ENCODE results near the gene PAX8. TPM values are rescaled to one million over a fixed set of nuclear protein-coding genes. Genes with fewer than 3 reads are reported as not detected.

Gene PAX8
- total and polyA plus RNA-seq, 2 of the 13 experiments (the other 11 are each of a cell fraction or from before 2014, with no cell fraction given), result 1.5 to 8.8 TPM

DNA sequence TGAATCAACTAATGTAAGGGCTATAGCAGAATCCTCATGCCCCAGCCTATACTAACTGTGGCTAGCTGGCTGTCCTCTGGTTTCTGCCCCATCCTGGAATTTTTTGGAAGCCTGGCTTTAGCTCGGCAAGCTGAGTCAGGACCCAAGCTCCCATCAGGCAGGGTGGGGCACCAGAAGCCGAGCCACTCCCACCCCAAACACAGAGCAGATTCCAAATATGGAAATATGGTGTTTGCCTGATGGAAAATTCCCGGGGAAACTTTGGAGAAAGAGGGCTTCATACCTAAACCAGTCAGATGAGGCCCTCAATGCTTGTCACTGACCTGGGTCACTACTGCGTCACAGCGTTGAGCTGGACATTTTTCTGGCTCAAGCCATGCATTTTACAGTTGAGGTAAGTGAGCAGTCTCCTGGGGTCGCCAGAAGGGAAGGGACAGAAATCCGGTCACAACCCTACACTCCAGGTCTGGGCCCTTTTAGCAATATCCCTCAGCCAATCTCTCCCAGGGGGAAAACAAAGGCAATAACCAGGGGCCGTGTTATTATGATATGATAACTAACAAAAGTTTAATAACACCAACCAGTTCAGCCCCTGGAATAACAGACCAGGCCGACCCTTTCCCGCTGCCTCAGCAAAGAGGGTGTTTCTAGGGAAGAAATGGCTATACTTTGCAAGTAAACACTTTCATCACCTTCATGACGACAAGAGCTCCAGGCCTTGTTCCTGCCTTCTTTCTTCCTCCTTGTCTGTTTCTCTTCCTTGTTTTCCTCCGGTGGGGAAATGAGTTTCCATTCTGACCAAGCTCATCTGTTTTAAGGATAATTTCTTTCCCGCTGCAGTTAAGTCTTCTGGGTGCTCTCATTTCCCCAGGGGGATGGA lies 67.3 kb downstream of the PAX8 start (continued):
- TF ChIP-seq, protein P1, sequence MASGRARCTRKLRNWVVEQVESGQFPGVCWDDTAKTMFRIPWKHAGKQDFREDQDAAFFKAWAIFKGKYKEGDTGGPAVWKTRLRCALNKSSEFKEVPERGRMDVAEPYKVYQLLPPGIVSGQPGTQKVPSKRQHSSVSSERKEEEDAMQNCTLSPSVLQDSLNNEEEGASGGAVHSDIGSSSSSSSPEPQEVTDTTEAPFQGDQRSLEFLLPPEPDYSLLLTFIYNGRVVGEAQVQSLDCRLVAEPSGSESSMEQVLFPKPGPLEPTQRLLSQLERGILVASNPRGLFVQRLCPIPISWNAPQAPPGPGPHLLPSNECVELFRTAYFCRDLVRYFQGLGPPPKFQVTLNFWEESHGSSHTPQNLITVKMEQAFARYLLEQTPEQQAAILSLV (CRISPR knock-in tag; IDR thresholded peaks at IDR 0.05; ENCODE audit: borderline replicate concordance), result no peak
- TF ChIP-seq MTF2 (CRISPR knock-in tag; IDR thresholded peaks at IDR 0.05; ENCODE audit: borderline replicate concordance) (no peak), ELF1 (CRISPR knock-in tag; IDR thresholded peaks at IDR 0.05) (no peak), ZNF552 (CRISPR knock-in tag; IDR thresholded peaks at IDR 0.05; ENCODE audit: borderline replicate concordance) (no peak), ZKSCAN5 (CRISPR knock-in tag; IDR thresholded peaks at IDR 0.05) (no peak), FOXP4 (CRISPR knock-in tag; IDR thresholded peaks at IDR 0.05) (no peak)
- TF ChIP-seq, protein P2, sequence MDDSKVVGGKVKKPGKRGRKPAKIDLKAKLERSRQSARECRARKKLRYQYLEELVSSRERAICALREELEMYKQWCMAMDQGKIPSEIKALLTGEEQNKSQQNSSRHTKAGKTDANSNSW (CRISPR knock-in tag; IDR thresholded peaks at IDR 0.05; ENCODE audit: borderline replicate concordance), result no peak

DNA sequence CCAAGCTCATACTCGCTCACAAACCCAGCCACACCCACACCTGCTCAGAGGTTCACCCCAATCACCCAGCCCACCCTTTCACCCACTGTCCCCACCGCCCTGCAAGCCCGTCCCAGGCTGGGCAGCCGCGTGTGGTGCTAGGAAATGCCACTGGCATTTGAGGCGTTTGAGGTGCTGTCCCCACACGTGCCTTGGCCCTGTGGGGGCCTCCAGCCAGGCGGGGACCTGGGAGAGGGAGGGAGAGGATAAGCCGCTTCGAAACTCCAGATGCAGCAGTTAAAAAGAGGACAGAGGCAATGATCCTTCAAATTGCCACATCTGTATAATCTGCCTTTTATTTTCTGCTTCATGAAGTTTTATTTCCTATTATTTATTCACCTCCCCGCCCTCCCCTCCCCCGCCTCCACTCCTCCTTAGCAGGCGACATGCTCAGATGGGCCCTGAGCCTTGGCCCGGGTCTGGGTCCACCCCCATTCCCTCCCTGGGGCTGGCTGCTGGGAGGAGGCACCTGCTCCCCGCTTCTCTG lies 69.0 kb downstream of the PAX8 start:
- FAIRE-seq (no peak), ATAC-seq (no peak), DNase-seq (ENCODE audit: low spot score) (no peak)
- Histone ChIP-seq H3K9ac (ENCODE audit: insufficient read depth, low read depth, low read length) (no peak overlapping the region), H3K9me3 (ENCODE audit: low read length) (no peaks in the 10 kb centered on the region), H3K4me1 (ENCODE audit: insufficient read depth, low read length) (peaks cover 68% of the 10 kb centered on the region), H4K20me1 (ENCODE audit: insufficient read depth, low read length) (no peaks in the 10 kb centered on the region), H3K27ac (ENCODE audit: extremely low read length, insufficient read depth, low read length) (no peak overlapping the region), H3K4me2 (ENCODE audit: low read depth, low read length) (no peak overlapping the region), H2AFZ (ENCODE audit: low read length) (no peak overlapping the region), H3K79me2 (ENCODE audit: insufficient read depth, low read length) (no peaks in the 10 kb centered on the region), H3K27me3 (ENCODE audit: control insufficient read depth in 1 of 2, insufficient read depth in 2 of 2, low read length in 2 of 2) (no peaks in the 10 kb centered on the region), H3K4me3 (replicated peaks in 1 of 3; ENCODE audit: insufficient read depth in 1 of 3, low read depth in 2 of 3, low read length in 3 of 3) (no peak overlapping the region), H3K36me3 (replicated peaks in 1 of 2; ENCODE audit: control insufficient read depth in 1 of 2, insufficient read depth in 2 of 2, low read length in 2 of 2) (no peaks in the 10 kb centered on the region)
- peak; percentile 48 for TF ChIP-seq HNRNPK (IDR thresholded peaks at IDR 0.05; ENCODE audit: low read depth, low read length, poor library complexity, severe bottlenecking)
- TF ChIP-seq, protein P3, sequence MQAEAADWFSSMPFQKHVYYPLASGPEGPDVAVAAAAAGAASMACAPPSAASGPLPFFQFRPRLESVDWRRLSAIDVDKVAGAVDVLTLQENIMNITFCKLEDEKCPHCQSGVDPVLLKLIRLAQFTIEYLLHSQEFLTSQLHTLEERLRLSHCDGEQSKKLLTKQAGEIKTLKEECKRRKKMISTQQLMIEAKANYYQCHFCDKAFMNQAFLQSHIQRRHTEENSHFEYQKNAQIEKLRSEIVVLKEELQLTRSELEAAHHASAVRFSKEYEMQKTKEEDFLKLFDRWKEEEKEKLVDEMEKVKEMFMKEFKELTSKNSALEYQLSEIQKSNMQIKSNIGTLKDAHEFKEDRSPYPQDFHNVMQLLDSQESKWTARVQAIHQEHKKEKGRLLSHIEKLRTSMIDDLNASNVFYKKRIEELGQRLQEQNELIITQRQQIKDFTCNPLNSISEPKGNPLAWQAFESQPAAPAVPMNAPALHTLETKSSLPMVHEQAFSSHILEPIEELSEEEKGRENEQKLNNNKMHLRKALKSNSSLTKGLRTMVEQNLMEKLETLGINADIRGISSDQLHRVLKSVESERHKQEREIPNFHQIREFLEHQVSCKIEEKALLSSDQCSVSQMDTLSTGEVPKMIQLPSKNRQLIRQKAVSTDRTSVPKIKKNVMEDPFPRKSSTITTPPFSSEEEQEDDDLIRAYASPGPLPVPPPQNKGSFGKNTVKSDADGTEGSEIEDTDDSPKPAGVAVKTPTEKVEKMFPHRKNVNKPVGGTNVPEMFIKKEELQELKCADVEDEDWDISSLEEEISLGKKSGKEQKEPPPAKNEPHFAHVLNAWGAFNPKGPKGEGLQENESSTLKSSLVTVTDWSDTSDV (CRISPR knock-in tag; IDR thresholded peaks at IDR 0.05), result no peak
- 86% methylated on average over 15 of the region's 15 CpGs for WGBS (ENCODE audit: low lambda C conversion rate)
- CTCF ChIA-PET (ENCODE audit: low intra/inter-chr PET ratio, low total read pairs), result no interaction called here
- in situ Hi-C loops (cut with HindIII; ENCODE audit: extremely low pct_ligation_motif_present, low pct_unique_long_range_greater_than_20kb) (loop anchor here (5.0 kb wide), 1 partner anchor 38 kb away; no protein-coding TSS in a partner anchor), intact Hi-C loops (cut with micrococcal nuclease; ENCODE audit: unreplicated experiment) (no loop called here)
- POLR2A ChIA-PET, result no interaction called here
- BruUV-seq (replicated peaks), result no TSS peak
